EH (cell line): Measurements from ENCODE around the gene TGFB2.

Experiments
- DNase-seq: peaks from one replicate; pipeline ENCODE4 v3.0.0-alpha.2; 2015; ENCODE audit warnings: low read depth

TGFB2 gene

DNA sequence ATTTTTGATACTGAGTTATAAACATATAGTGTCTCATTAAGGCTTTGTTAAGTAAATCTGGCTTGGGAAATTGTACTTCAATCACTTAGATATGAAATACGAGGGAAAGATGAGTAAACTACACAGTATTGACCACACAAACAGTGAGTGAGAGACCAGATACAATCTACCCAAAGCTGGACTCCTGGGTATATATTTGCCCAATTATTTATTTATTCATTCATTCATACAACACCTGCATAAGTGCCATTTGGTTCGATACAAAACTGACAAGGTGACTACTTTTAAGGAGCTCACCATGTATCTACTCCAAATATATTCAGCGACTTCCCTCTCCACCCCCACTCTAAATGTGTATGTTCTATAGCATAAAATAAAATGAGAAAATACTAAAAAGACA lies 143.4 kb downstream of the TGFB2 start:
- no peak for DNase-seq

DNA sequence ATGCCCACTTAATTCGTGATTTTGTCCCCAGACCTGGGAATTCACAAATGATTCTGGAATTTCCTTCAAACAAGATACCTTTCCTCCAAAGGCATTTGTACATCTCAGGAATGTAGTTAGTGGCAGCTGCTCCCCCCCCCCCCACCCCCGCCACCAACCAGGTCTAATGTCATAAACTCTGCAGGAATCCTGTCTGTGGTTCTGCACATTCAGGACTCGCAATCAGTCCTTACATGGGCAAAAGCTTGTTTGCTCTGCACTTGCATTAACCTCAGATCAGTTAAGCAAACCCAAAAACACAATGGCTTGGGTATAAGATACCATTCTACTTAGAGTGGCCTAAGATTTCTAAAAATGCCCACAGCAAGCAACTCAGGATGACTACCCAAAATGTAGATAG lies 143.8 kb downstream of the TGFB2 start:
- peak; percentile 92 for DNase-seq

DNA sequence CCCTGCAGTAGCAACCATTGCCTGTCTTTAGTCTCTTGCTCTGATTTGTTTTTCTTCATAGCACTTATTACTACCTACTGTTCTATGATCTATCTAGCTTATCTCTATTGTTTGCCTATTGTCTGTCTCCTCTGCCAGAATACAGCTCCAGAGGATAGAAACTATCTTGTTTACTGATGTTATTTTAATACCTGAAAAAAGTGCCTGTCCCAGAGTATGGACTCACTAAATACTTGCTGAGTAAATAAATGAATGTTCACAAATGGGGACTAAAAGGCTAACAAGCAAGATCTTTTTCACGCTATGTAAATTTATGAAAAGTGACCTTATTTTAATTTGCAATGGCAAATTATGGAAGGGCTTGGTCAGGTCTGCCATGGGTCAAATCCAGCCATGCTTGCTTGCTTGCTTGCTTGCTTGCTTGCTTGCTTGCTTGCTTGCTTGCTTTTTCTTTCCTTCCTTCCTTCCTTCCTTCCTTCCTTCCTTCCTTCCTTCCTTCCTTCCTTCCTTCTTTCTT lies 145.3 kb downstream of the TGFB2 start:
- no peak for DNase-seq

DNA sequence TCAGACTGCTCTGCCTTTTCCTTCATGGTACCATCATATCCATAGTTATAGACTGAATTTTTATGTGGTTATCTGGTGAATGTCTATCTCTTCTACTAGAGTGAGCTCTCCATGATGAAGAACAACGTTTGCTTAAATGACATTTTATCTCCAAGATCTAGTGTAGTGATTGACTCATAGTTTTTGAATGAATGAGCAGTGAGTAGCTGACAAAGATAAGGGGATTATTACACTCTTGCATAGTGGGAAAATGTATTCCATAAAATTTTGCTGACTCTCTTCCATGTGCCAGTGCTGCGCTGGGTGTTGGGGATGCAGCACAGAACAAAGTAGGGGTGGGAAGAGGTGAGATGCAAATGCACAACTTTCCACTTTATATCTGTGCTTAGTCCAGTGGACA lies 147.7 kb downstream of the TGFB2 start:
- DNase-seq = peak; percentile 77

DNA sequence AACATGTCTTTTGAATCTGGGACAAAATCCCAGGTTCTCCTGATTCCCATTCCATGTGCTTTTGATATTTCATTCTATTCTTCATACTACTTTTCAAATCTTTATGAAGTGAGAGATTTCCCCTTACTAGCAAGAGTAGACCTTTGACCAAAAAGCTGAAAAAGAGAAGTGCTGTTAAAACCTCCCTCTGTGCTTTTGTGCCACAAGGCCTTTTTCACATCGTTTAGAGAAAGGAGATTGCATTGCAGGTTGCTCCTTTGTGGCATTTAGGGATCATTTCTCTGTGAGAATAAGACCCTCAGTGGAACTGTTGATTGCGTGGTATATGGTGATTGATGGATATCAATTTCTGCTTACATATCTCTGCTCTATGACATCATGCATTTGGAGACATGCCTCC lies 148.8 kb downstream of the TGFB2 start:
- no peak for DNase-seq
